ENCODE measurements around the gene TRMT112. TPM values are rescaled to one million over a fixed set of nuclear protein-coding genes. Genes with fewer than 3 reads are reported as not detected.
A peak's percentile ranks its signal among the peaks of the same experiment; 100 is the strongest.

TRMT112 gene
- total RNA-seq, 1 donor from 2014 or later: 126 TPM

DNA sequence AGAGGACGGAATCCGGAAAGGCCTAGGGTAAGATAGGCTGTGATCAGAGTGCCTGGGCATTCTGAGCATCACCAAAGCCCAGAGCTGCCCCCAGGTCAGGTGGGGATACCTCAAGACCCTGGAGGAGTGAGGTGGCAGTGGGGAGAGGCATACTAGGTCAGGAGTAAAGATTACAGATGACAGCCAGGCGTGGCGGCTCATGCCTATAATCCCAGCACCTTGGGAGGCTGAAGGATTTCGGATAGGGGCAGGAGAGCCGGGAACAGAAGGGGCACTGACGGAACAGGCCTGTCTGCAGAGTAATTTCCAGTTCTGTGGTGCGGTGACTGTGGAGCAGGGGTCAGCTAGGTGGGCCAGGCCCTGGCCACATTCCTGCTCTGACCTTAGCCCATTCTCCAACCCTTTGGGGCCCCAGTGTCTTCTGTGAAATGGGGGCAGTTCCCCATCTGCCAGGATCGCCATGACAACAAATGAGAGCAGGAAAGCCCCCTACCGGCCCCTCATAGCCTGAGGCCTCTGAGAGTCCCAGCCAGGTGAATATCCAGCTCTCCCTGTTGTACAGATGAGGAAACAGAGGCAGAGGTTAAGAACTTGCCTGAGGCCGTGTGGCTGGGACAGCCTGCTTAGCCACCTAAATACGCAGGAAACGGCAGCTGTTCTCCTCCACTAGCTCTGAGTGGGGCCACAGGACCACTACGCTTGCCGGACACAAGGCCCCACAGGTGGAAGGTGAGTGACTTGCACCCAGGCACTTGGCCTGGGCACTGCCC lies 42.1 kb downstream of the TRMT112 start:
- no peak overlapping the region for H3K27ac Mint-ChIP-seq (ENCODE audit: unreplicated experiment)

DNA sequence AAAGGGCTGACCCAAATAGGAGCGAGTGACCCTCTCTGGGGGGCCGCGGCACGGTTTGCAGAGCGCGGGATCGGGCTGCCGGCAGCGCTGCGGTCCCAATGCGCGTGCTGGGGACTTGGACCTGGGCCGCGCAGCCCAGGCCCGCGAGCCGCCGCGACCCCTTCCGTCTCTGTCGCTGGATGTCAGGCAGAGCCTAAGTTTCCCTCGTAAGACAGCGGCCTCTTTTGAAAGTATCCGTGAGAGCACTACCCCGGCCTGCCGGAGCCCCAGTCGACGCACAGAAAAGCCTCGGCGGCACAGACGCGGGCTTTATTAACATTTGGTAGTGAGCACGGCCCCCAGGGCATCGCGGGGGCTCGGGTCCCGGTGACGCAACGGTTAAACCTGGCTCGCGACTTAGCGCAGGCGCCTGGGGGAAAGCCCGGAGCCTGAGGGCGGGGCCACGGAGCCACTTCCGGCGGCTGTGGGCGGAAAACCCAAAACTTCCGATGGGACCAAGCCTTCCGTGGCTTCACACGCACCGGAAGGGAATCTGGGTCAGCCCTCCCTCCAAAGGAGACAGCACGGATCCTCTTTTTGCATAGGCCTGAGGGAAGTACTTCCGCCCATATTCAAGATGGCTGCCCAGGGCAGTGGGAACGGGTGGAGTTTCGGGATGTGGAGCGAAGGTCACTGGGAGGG lies 47.7 kb downstream of the TRMT112 start:
- H3K4me1 Mint-ChIP-seq (ENCODE audit: low read depth): peaks cover 25% of the 10 kb centered on the region
- H3K9me3 Mint-ChIP-seq (ENCODE audit: low read depth): no peaks in the 10 kb centered on the region
- H3K27ac Mint-ChIP-seq (ENCODE audit: unreplicated experiment): peak overlapping the region; percentile 99
- TF ChIP-seq, protein P1, sequence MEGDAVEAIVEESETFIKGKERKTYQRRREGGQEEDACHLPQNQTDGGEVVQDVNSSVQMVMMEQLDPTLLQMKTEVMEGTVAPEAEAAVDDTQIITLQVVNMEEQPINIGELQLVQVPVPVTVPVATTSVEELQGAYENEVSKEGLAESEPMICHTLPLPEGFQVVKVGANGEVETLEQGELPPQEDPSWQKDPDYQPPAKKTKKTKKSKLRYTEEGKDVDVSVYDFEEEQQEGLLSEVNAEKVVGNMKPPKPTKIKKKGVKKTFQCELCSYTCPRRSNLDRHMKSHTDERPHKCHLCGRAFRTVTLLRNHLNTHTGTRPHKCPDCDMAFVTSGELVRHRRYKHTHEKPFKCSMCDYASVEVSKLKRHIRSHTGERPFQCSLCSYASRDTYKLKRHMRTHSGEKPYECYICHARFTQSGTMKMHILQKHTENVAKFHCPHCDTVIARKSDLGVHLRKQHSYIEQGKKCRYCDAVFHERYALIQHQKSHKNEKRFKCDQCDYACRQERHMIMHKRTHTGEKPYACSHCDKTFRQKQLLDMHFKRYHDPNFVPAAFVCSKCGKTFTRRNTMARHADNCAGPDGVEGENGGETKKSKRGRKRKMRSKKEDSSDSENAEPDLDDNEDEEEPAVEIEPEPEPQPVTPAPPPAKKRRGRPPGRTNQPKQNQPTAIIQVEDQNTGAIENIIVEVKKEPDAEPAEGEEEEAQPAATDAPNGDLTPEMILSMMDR (IDR thresholded peaks at IDR 0.05): peak; percentile 66
- no peak for DNase-seq (ENCODE audit: low spot score)
- peak overlapping the region; percentile 91 for H3K4me3 Mint-ChIP-seq (ENCODE audit: unreplicated experiment)
- H3K27me3 Mint-ChIP-seq (ENCODE audit: low read depth): no peaks in the 10 kb centered on the region
- peaks cover 6% of the 10 kb centered on the region for H3K36me3 Mint-ChIP-seq (ENCODE audit: low read depth)

More for the DNA sequence above, 42.1 kb downstream of the TRMT112 start:
- Mint-ChIP-seq H3K9me3 (ENCODE audit: low read depth) (no peaks in the 10 kb centered on the region), H3K4me3 (ENCODE audit: unreplicated experiment) (no peak overlapping the region), H3K36me3 (ENCODE audit: low read depth) (peaks cover 6% of the 10 kb centered on the region), H3K27me3 (ENCODE audit: low read depth) (no peaks in the 10 kb centered on the region), H3K4me1 (ENCODE audit: low read depth) (peaks cover 19% of the 10 kb centered on the region)
- TF ChIP-seq, protein P1 (IDR thresholded peaks at IDR 0.05): no peak
- DNase-seq (ENCODE audit: low spot score): no peak

- H3K27me3 Mint-ChIP-seq (ENCODE audit: low read depth): no peaks in the 10 kb centered on the region
Observed at GRCh38 chr11:64268893-64269539, 48.3 kb downstream of the TRMT112 start.

GRCh38 chr11:64268025-64268892 lies 49.1 kb downstream of the TRMT112 start:
- H3K27ac Mint-ChIP-seq (ENCODE audit: unreplicated experiment): peak overlapping the region; percentile 99
- H3K4me1 Mint-ChIP-seq (ENCODE audit: low read depth): peaks cover 26% of the 10 kb centered on the region
- peaks cover 8% of the 10 kb centered on the region for H3K36me3 Mint-ChIP-seq (ENCODE audit: low read depth)
- H3K9me3 Mint-ChIP-seq (ENCODE audit: low read depth): no peaks in the 10 kb centered on the region
- DNase-seq (ENCODE audit: low spot score): no peak
- TF ChIP-seq, protein P1 (IDR thresholded peaks at IDR 0.05): no peak
- no peaks in the 10 kb centered on the region for H3K27me3 Mint-ChIP-seq (ENCODE audit: low read depth)
- H3K4me3 Mint-ChIP-seq (ENCODE audit: unreplicated experiment): peak overlapping the region; percentile 91

More at GRCh38 chr11:64268893-64269539, 48.3 kb downstream of the TRMT112 start:
- Mint-ChIP-seq H3K4me3 (ENCODE audit: unreplicated experiment) (peak overlapping the region; percentile 91), H3K4me1 (ENCODE audit: low read depth) (peaks cover 25% of the 10 kb centered on the region), H3K27ac (ENCODE audit: unreplicated experiment) (peak overlapping the region; percentile 99), H3K36me3 (ENCODE audit: low read depth) (peaks cover 6% of the 10 kb centered on the region), H3K9me3 (ENCODE audit: low read depth) (no peaks in the 10 kb centered on the region)
- TF ChIP-seq, protein P1 (IDR thresholded peaks at IDR 0.05): no peak
- DNase-seq (ENCODE audit: low spot score): no peak

All from chondrocyte (in vitro differentiated cells).